KMS-11 (cell line): ENCODE results near the gene JPH3.

ENCODE experiments used
- H2AFZ ChIP-seq: fragments of 200-600 bp; sonication (generic); 2 replicates; pipeline ENCODE4 v1.6.1; 2016; ENCODE audit warnings: antibody characterized with exemption, mixed run types, low read depth
- H3K27ac ChIP-seq: fragments of 200-600 bp; sonication (generic); 2 replicates; pipeline ENCODE4 v1.6.1; 2016; ENCODE audit warnings: mild to moderate bottlenecking, mixed run types
- H3K27me3 ChIP-seq: fragments of 200-600 bp; sonication (generic); 2 replicates; pipeline ENCODE4 v1.6.1; 2017; ENCODE audit warnings: mild to moderate bottlenecking, low read depth, mixed run types, moderate library complexity; ENCODE audit not compliant: insufficient read depth
- H3K36me3 ChIP-seq: fragments of 200-600 bp; sonication (generic); 2 replicates; pipeline ENCODE4 v1.6.1; 2017; ENCODE audit warnings: mild to moderate bottlenecking, mixed run types; ENCODE audit not compliant: insufficient read depth
- H3K4me1 ChIP-seq: fragments of 200-600 bp; sonication (generic); 2 replicates; pipeline ENCODE4 v1.6.1; 2016; ENCODE audit warnings: mild to moderate bottlenecking, low read depth, mixed run types; ENCODE audit not compliant: poor library complexity, severe bottlenecking
- H3K4me2 ChIP-seq: fragments of 200-600 bp; sonication (generic); 2 replicates; pipeline ENCODE4 v1.7.0; 2016; ENCODE audit warnings: mild to moderate bottlenecking, mixed run types
- H3K4me3 ChIP-seq: fragments of 200-600 bp; sonication (generic); IDR thresholded peaks from 2 replicates; pipeline ENCODE4 v1.6.1; 2017; ENCODE audit warnings: low read depth, low read length, mixed read lengths; ENCODE audit not compliant: insufficient read depth
- H3K79me2 ChIP-seq: fragments of 200-600 bp; sonication (generic); 2 replicates; pipeline ENCODE4 v1.6.1; 2016; ENCODE audit warnings: low read depth, mixed run types; ENCODE audit not compliant: insufficient read depth
- H3K9ac ChIP-seq: fragments of 200-600 bp; sonication (generic); 2 replicates; pipeline ENCODE4 v1.6.1; 2016; ENCODE audit warnings: mild to moderate bottlenecking, mixed run types
- H4K20me1 ChIP-seq: fragments of 200-600 bp; sonication (generic); 2 replicates; pipeline ENCODE4 v1.6.1; 2016; ENCODE audit warnings: mild to moderate bottlenecking, mixed run types; ENCODE audit not compliant: insufficient read depth
- CTCF ChIP-seq: fragments of 200-600 bp; sonication (generic); conservative IDR thresholded peaks from 2 replicates; pipeline ENCODE4 v1.6.1; 2017; ENCODE audit warnings: low read depth, mild to moderate bottlenecking, antibody characterized with exemption, low read length, moderate library complexity, mixed read lengths

The JPH3 gene

GRCh38 chr16:87579691-87580090, 22.6 kb upstream of the JPH3 start:
- Histone ChIP-seq H3K4me3 (no peak overlapping the region), H3K4me2 (no peak overlapping the region), H3K36me3 (no peaks in the 10 kb centered on the region), H3K27ac (no peak overlapping the region), H2AFZ (no peak overlapping the region), H3K79me2 (no peaks in the 10 kb centered on the region), H3K9ac (no peak overlapping the region), H3K27me3 (peaks cover 82% of the 10 kb centered on the region), H3K4me1 (no peaks in the 10 kb centered on the region), H4K20me1 (no peaks in the 10 kb centered on the region)
- TF ChIP-seq CTCF = no peak

- no peak for TF ChIP-seq CTCF
- H4K20me1 ChIP-seq = no peaks in the 10 kb centered on the region
- no peak overlapping the region for H2AFZ ChIP-seq
- no peak overlapping the region for H3K4me2 ChIP-seq
- H3K27ac ChIP-seq = no peak overlapping the region
- H3K36me3 ChIP-seq = no peaks in the 10 kb centered on the region
- H3K27me3 ChIP-seq = peaks cover 83% of the 10 kb centered on the region
- no peak overlapping the region for H3K9ac ChIP-seq
- H3K4me1 ChIP-seq = no peaks in the 10 kb centered on the region
- no peak overlapping the region for H3K4me3 ChIP-seq
- H3K79me2 ChIP-seq = no peaks in the 10 kb centered on the region
Observed at GRCh38 chr16:87580855-87581261, 21.4 kb upstream of the JPH3 start.

- H3K4me3 ChIP-seq = no peak overlapping the region
- H3K27me3 ChIP-seq = peaks cover 84% of the 10 kb centered on the region
- no peaks in the 10 kb centered on the region for H3K36me3 ChIP-seq
- H3K79me2 ChIP-seq = no peaks in the 10 kb centered on the region
- no peaks in the 10 kb centered on the region for H3K4me1 ChIP-seq
- H4K20me1 ChIP-seq = no peaks in the 10 kb centered on the region
- no peak overlapping the region for H2AFZ ChIP-seq
- H3K27ac ChIP-seq = no peak overlapping the region
- no peak overlapping the region for H3K9ac ChIP-seq
- no peak overlapping the region for H3K4me2 ChIP-seq
- TF ChIP-seq CTCF = no peak
Observed at GRCh38 chr16:87581857-87582215, 20.5 kb upstream of the JPH3 start.

GRCh38 chr16:87582216-87582965, 19.9 kb upstream of the JPH3 start:
- H3K36me3 ChIP-seq = no peaks in the 10 kb centered on the region
- no peaks in the 10 kb centered on the region for H4K20me1 ChIP-seq
- no peaks in the 10 kb centered on the region for H3K4me1 ChIP-seq
- H2AFZ ChIP-seq = no peak overlapping the region
- peaks cover 83% of the 10 kb centered on the region for H3K27me3 ChIP-seq
- H3K27ac ChIP-seq = no peak overlapping the region
- H3K4me3 ChIP-seq = no peak overlapping the region
- no peak for TF ChIP-seq CTCF
- H3K79me2 ChIP-seq = no peaks in the 10 kb centered on the region
- H3K4me2 ChIP-seq = no peak overlapping the region
- H3K9ac ChIP-seq = no peak overlapping the region
